ENCODE data around the gene ST14. TPM values are rescaled to one million over a fixed set of nuclear protein-coding genes. Genes with fewer than 3 reads are reported as not detected.
A peak's percentile ranks its signal among the peaks of the same experiment; 100 is the strongest.

Gene ST14
- total RNA-seq (100 to 1,000 TPM in 1 of 6 donors, 10 to 100 TPM in 5; 37.5 to 101 (median 48.5) TPM), polyA plus RNA-seq (10 to 100 TPM; 43.8 to 57.9 TPM)

DNA sequence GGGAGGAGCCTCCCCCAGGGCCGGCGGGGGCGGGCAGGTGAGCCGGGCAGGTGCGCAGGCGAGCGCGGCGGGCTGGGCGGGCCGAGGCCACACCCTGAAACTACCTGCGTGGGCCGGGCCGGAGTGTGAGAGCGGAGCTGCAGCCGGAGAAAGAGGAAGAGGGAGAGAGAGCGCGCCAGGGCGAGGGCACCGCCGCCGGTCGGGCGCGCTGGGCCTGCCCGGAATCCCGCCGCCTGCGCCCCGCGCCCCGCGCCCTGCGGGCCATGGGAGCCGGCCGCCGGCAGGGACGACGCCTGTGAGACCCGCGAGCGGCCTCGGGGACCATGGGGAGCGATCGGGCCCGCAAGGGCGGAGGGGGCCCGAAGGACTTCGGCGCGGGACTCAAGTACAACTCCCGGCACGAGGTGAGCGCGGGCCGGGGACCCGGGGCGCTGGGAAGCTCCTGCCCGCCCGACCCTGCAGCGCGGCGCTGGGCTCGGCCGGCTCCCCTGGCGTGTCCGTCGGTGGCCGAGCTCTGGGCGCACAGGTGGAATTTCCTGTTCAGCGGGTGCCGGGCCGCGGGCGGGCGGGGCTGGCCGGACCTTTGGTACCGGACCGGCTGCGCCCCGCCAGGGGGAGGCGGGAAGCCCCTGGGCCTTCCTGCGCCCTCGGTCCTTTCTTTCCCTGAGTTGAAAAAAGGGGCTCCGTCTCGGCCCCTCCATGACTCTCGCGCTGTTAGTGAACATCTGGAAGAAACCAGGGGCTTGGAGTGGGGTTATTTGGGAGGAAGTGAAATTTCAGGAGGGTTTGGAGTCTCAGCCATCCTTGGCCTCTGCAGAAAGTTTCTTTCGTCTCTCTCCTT, at the start of gene ST14:
Gene ST14, plus strand, starts transcription at position 126 of the 841 bp plus-strand sequence. Its CDS starts 198 bp downstream, at position 324.
- Histone ChIP-seq H3K27me3 (no peaks in the 10 kb centered on the region), H3K9me3 (no peaks in the 10 kb centered on the region), H3K36me3 (no peaks in the 10 kb centered on the region), H3K4me3 (peak within 1 kb of the TSS; percentile 86 to 93 (median 89)), H3K27ac (peak within 1 kb of the TSS; percentile 75 to 89 (median 88)), H3K4me1 (peaks cover 0 to 32% (median 6%) of the 10 kb centered on the region in 3 donors)
- FAIRE-seq: no peak
- TF ChIP-seq, protein P1, sequence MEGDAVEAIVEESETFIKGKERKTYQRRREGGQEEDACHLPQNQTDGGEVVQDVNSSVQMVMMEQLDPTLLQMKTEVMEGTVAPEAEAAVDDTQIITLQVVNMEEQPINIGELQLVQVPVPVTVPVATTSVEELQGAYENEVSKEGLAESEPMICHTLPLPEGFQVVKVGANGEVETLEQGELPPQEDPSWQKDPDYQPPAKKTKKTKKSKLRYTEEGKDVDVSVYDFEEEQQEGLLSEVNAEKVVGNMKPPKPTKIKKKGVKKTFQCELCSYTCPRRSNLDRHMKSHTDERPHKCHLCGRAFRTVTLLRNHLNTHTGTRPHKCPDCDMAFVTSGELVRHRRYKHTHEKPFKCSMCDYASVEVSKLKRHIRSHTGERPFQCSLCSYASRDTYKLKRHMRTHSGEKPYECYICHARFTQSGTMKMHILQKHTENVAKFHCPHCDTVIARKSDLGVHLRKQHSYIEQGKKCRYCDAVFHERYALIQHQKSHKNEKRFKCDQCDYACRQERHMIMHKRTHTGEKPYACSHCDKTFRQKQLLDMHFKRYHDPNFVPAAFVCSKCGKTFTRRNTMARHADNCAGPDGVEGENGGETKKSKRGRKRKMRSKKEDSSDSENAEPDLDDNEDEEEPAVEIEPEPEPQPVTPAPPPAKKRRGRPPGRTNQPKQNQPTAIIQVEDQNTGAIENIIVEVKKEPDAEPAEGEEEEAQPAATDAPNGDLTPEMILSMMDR (IDR thresholded peaks at IDR 0.05): no peak
- intact Hi-C loops (cut with DNase I): no loop called here
- WGBS, 2 donors: 1% methylated on average over 38 to 89 of the region's 89 CpGs
- ATAC-seq: peak; percentile 83 to 91 (median 85)
- peak; percentile 79 to 94 (median 86) for DNase-seq

DNA sequence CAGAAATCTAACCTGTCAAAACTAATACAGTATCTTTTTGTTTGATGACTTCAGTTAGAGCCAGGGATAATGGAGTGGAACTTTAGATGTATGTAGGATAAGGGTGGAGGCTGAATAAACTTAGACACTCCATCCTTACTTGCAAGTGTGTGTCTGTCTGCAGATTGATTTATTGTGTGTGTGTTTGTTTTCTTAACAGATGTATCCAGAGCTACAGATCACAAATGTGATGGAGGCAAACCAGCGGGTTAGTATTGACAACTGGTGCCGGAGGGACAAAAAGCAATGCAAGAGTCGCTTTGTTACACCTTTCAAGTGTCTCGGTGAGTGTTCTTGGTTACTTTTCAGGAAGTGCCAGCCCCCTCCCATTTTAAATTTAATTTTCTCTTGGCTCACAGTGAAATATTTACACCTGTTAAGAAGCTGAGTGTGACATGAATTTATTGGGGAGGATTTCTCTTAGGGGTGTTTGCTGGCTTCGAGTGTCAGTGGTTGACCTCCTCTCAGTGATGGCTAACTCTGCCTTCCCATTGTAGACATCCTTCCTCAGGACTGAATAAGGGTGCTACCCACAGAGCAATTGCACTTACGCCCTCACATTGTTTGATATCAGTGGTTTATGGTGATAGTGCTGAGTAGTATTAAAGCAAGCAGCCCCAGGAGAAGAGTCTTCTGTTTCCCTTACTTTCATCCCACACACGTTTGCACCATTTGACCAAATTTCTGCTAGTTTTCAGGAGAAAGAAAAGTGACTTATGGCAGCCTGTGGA, 49.1 kb upstream of the ST14 start:
- FAIRE-seq (no peak), DNase-seq (no peak), ATAC-seq (no peak)
- TF ChIP-seq, protein P1 (IDR thresholded peaks at IDR 0.05): no peak
- intact Hi-C loops (cut with DNase I): no loop called here
- Histone ChIP-seq H3K9me3 (no peaks in the 10 kb centered on the region), H3K4me1 (peaks cover 9 to 13% (median 10%) of the 10 kb centered on the region in 3 donors), H3K27ac (no peak overlapping the region), H3K27me3 (no peaks in the 10 kb centered on the region), H3K4me3 (no peak overlapping the region), H3K36me3 (peaks cover 0 to 11% (median 4%) of the 10 kb centered on the region in 3 donors)
- WGBS, 2 donors: 90 to 92% methylated on average over 7 of the region's 7 CpGs

DNA sequence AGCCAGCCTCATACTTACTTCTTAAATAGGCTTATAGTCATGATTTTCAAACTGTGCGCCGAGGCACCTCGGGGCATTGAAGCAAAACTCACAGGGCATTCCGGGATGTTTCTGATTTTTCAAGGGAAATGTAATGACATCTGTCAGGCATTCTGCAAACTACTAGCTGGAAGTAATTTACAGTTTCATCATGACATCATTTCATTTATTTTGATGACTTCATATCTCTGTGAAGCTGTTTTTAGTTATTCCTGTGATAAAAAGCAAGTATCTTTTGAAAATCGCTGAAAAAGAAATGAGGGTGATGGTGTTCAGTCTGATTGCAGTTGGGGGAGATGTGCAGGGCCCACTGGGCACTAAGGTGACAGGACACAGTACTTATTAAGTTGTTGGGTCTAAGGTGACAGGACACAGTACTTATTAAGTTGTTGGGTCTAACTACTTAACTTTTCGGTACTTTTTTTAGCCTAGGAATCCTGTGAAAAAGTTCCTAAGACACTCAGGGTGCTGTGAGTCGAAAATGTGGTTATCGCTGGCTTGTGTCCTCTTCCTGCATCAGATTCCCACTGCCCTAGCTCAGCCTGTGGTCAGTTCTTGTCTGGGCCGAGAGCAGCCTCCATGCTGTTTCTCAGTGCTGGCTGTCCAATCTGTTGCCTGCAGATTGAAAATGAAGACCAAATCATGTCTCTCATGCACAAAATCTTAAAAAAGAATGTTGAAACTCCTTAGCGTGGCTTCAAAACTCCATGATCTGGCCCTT, 47.3 kb upstream of the ST14 start:
- intact Hi-C loops (cut with DNase I): no loop called here
- no peak overlapping the region for H3K27ac ChIP-seq
- no peak overlapping the region for H3K4me3 ChIP-seq
- no peak for ATAC-seq
- H3K4me1 ChIP-seq: peaks cover 12 to 15% (median 14%) of the 10 kb centered on the region in 3 donors
- 92 to 93% methylated on average over 10 of the region's 10 CpGs for WGBS, 2 donors
- no peaks in the 10 kb centered on the region for H3K27me3 ChIP-seq
- no peak for FAIRE-seq
- no peaks in the 10 kb centered on the region for H3K9me3 ChIP-seq
- peaks cover 0 to 11% (median 4%) of the 10 kb centered on the region in 3 donors for H3K36me3 ChIP-seq
- DNase-seq: no peak
- TF ChIP-seq, protein P1 (IDR thresholded peaks at IDR 0.05): no peak

DNA sequence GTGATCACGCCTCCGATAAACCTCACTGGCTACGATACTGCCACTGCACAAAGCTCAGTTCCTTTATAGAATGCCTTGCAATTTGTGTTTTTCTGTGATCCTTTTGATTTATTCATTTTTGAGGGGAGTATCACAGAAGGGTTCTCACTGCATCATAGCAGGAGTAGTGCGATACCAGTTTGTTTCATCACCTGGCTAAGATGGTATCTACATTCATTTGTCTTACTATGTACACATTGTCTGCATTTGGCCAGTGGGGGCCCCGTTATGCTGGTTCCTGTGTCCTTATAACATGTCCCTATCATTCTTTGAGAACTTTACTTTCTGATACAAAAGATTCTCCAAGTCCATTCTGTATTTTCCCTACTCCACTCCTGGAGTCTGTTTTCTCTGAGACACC, 45.3 kb upstream of the ST14 start:
- ATAC-seq (peak in 1 of 4 donors; percentile 34), DNase-seq (no peak), FAIRE-seq (no peak)
- intact Hi-C loops (cut with DNase I): no loop called here
- 68% methylated on average over 5 of the region's 5 CpGs for WGBS, 2 donors
- Histone ChIP-seq H3K27ac (peak overlapping the region in 1 of 4 donors; percentile 9), H3K27me3 (no peaks in the 10 kb centered on the region), H3K4me1 (peaks cover 12 to 15% (median 14%) of the 10 kb centered on the region in 3 donors), H3K36me3 (peaks cover 0 to 11% (median 4%) of the 10 kb centered on the region in 3 donors), H3K4me3 (no peak overlapping the region), H3K9me3 (no peaks in the 10 kb centered on the region)
- TF ChIP-seq, protein P1 (IDR thresholded peaks at IDR 0.05): no peak
